Nephron (organoid): ENCODE results near the gene PZP.

ENCODE experiments used
- H3K27ac Mint-ChIP-seq, 3 experiments: 2 replicates each; pipeline ENCODE4 v1.8.0; 2020; ENCODE audit warnings: mixed read lengths in 3 of 3, mild to moderate bottlenecking in 2 of 3, moderate library complexity in 1 of 3
- H3K27me3 Mint-ChIP-seq: 2 replicates; pipeline ENCODE4 v1.8.0; 2021; ENCODE audit warnings: low read depth, mild to moderate bottlenecking, moderate library complexity, mixed read lengths
- H3K36me3 Mint-ChIP-seq: 2 replicates; pipeline ENCODE4 v1.8.0; 2020; ENCODE audit warnings: low read depth, mixed read lengths
- H3K4me1 Mint-ChIP-seq: 2 replicates; pipeline ENCODE4 v1.8.0; 2020; ENCODE audit warnings: mixed read lengths
- H3K4me3 Mint-ChIP-seq, 3 experiments: 2 replicates each; pipeline ENCODE4 v1.8.0; 2020; ENCODE audit warnings: mild to moderate bottlenecking in 3 of 3, mixed read lengths in 3 of 3, moderate library complexity in 2 of 3
- H3K9me3 Mint-ChIP-seq: 2 replicates; pipeline ENCODE4 v1.8.0; 2020; ENCODE audit warnings: mixed read lengths
- TF ChIP-seq, protein P1 (sequence below), 3 experiments: fragments of 200-600 bp; sonication (generic); IDR thresholded peaks; one replicate each; pipeline ENCODE4 v1.5.0; 2021; ENCODE audit warnings: antibody characterized with exemption in 3 of 3; ENCODE audit not compliant: unreplicated experiment in 3 of 3

PZP gene

DNA sequence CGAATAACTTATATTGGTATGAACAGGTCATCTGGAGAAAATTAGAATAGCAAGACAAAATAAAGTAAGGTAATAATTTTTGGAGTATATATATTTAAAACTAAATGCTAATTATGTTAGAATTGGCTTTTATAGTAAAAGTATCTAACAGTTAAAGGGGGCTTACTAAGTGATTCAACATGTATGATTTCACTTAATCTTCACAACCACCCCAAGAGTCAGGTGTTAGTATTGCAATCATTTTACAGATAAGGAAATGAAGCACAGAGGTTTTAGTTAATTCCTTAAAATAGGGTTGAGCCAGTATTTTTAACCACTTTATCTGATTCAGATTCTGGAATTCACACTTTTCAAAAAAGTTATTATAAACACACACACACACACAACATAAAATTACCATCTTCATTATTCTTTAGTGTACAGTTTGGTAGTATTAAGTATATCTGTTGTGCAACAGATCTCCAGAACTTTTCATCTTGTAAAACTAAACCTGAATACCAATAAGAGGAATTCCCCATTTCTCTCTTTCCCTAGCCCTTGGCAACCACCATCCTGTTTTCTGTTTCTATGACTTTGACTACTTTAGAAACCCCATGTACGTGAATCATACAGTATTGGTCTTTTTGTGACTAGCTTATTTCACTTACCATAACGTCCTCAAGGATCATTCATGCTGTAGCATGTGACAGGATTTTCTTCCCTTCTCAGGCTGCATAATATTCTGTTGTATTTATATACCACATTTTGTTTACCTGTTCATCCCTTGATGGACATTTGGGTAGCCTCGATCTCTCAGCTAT lies 104.9 kb downstream of the PZP start:
- H3K27me3 Mint-ChIP-seq: no peaks in the 10 kb centered on the region
- no peaks in the 10 kb centered on the region for H3K36me3 Mint-ChIP-seq
- H3K4me3 Mint-ChIP-seq: no peak overlapping the region
- H3K27ac Mint-ChIP-seq: no peak overlapping the region
- no peaks in the 10 kb centered on the region for H3K4me1 Mint-ChIP-seq
- TF ChIP-seq, protein P1, sequence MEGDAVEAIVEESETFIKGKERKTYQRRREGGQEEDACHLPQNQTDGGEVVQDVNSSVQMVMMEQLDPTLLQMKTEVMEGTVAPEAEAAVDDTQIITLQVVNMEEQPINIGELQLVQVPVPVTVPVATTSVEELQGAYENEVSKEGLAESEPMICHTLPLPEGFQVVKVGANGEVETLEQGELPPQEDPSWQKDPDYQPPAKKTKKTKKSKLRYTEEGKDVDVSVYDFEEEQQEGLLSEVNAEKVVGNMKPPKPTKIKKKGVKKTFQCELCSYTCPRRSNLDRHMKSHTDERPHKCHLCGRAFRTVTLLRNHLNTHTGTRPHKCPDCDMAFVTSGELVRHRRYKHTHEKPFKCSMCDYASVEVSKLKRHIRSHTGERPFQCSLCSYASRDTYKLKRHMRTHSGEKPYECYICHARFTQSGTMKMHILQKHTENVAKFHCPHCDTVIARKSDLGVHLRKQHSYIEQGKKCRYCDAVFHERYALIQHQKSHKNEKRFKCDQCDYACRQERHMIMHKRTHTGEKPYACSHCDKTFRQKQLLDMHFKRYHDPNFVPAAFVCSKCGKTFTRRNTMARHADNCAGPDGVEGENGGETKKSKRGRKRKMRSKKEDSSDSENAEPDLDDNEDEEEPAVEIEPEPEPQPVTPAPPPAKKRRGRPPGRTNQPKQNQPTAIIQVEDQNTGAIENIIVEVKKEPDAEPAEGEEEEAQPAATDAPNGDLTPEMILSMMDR (IDR thresholded peaks at IDR 0.05; ENCODE audit: unreplicated experiment in 3 of 3): no peak
- no peaks in the 10 kb centered on the region for H3K9me3 Mint-ChIP-seq

DNA sequence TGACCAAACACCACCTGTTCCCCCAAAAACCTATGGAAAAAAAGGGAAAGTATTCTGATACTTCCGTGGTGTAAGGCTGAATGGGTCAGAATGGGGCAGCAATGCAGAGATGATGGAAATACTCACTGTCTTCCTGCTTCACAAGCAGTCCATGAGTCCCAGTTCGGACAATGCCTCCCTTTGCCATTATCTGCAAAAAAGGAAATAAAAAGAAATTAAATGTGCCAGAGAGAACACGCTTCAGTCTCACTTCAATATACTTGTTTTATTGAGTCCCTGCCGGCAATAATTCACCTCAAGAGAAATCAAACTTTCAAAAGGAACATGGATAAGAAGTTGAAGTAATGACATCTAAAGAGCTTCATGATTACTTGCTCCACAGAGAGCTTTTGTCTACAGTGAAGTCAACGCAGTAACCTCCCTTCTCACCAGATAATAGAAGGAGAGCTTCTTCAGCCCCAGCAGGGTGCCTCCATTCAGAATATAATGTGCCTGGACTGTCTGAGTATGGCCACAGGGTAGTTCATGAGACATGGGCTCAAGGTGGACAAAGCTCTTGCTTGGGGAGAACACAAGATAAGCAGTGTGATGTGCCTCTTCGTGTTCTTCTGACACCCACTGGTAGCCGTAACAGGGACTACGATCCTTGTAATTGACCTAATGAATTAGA lies 107.0 kb downstream of the PZP start:
- Mint-ChIP-seq H3K36me3 (no peaks in the 10 kb centered on the region), H3K4me3 (no peak overlapping the region)

DNA sequence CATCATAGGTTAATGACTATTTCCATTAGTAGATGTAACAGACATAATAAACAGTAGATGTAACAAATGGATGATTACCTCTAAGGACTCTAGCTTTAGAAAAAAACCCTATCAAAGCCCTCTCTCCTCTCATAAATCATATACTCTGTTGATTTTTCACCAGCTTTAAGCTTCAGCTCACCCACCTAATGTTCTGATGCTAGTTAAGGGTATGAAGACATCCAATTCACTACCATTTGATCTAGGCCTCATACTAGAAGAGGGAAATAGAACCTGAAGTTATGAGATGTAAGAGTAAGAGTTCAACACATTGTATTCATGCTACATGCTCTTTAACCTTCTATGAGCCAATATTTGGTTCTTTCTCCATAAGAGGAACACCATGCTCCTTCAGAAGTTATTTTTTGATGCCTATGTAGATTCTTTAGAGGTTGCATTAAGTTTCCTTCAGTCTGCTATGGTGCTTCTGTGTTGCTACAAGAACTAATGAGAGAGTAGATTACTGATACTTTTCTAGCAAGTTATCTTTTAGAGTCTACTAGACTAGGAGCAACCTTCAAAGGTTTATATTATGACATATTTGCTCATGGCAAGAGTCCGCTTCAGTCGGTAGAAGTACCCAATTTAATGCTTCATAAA lies 108.5 kb downstream of the PZP start:
- Mint-ChIP-seq H3K36me3 (no peaks in the 10 kb centered on the region), H3K4me1 (no peaks in the 10 kb centered on the region), H3K4me3 (no peak overlapping the region), H3K27ac (no peak overlapping the region), H3K9me3 (no peaks in the 10 kb centered on the region), H3K27me3 (no peaks in the 10 kb centered on the region)
- TF ChIP-seq, protein P1 (IDR thresholded peaks at IDR 0.05; ENCODE audit: unreplicated experiment in 3 of 3): no peak

More for the DNA sequence above, 107.0 kb downstream of the PZP start:
- H3K4me1 Mint-ChIP-seq: no peaks in the 10 kb centered on the region
- H3K9me3 Mint-ChIP-seq: no peaks in the 10 kb centered on the region
- no peak overlapping the region for H3K27ac Mint-ChIP-seq
- H3K27me3 Mint-ChIP-seq: no peaks in the 10 kb centered on the region
- TF ChIP-seq, protein P1 (IDR thresholded peaks at IDR 0.05; ENCODE audit: unreplicated experiment in 3 of 3): no peak
